GM08714 (cell line): ENCODE data around the gene NXPE4.
"Not testable (repeated sequence)": the region's sequence is repeated elsewhere in the genome, so short reads cannot be mapped to it uniquely, and the experiment has no call there.

Experiments used
- H3K4me3 ChIP-seq: fragments of 200-500 bp; sonication (Bioruptor generic); 2 replicates; pipeline ENCODE4 v1.5.1; 2014; ENCODE audit warnings: mild to moderate bottlenecking, low read length, inconsistent platforms
- ZNF274 ChIP-seq: IDR thresholded peaks from 2 replicates; pipeline ENCODE4 v1.6.1; 2012; ENCODE audit warnings: mild to moderate bottlenecking, low read depth, low read length

NXPE4 gene

DNA sequence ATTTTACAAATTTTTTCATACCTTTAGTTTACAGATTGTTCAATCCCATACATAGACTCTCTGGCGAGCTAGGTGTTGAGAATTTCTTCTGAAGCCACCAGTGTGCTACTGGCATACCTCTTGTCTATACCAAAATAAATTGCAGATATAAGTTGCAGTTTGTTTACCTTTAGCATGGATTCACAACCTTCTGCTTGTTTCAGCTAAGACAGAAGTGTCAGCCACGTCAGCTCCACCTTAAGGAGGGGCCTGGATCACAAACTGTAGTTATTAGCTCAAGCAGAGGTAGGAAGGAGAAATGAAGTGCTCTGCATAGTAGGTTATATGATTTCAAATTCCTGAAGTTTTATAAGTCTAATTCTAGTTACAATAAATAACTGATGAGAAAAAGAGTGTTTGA lies at the start of gene NXPE4:
Gene NXPE4 (minus strand): TSS at position 216 of the 400 bp plus-strand sequence. CDS start 1,027 bp downstream, outside the sequence.
- H3K4me3 ChIP-seq: no peak within 1 kb of the TSS
- TF ChIP-seq ZNF274: no peak

DNA sequence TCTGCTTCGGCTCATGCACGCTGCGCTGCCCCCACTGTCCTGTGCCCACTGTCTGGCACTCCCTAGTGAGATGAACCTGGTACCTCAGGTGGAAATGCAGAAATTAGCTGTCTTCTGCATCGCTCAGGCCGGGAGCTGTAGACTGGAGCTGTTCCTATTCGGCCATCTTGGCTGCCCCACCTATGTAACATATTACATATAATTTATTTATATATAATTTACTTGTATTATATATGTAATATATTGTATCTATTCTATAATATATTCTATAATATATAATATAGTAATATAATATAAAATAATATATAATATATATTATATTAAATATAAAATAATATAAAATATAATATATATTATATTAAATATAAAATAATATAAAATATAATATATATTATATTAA lies 43.9 kb upstream of the NXPE4 start:
- H3K4me3 ChIP-seq: not testable (repeated sequence)

DNA sequence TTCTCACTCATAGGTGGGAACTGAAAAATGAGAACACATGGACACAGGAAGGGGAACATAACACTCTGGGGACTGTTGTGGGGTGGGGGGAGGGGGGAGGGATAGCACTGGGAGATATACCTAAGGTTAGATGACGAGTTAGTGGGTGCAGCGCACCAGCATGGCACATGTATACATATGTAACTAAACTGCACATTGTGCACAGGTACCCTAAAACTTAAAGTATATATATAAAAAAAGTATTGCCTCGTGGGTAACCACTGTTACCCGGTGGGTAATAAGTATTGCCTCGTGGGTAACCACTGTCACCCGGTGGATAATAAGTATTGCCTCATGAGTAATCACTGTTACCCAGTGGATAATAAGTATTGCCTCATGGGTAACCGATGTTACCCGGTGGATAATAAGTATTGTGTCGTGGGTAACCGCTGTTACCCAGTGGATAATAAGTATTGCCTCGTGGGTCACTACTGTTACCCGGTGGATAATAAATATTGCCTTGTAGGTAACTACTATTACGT lies 35.9 kb upstream of the NXPE4 start:
- not testable (repeated sequence) for H3K4me3 ChIP-seq

DNA sequence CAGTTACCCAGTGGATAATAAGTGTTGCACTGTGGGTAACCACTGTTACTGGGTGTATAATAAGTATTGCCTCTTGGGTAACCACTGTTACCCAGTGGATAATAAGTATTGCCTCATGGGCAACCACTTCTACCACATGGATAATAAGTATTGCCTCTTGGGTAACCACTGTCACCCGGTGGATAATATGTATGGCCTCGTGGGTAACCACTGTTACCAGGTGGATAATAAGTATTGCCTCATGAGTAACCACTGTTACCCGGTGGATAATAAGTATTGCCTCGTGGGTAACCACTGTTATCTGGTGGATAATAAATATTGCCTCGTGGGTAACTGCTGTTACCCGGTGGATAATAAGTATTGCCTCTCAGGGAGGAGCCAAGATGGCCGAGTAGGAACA lies 29.7 kb upstream of the NXPE4 start:
- no peak overlapping the region for H3K4me3 ChIP-seq
- no peak for TF ChIP-seq ZNF274

DNA sequence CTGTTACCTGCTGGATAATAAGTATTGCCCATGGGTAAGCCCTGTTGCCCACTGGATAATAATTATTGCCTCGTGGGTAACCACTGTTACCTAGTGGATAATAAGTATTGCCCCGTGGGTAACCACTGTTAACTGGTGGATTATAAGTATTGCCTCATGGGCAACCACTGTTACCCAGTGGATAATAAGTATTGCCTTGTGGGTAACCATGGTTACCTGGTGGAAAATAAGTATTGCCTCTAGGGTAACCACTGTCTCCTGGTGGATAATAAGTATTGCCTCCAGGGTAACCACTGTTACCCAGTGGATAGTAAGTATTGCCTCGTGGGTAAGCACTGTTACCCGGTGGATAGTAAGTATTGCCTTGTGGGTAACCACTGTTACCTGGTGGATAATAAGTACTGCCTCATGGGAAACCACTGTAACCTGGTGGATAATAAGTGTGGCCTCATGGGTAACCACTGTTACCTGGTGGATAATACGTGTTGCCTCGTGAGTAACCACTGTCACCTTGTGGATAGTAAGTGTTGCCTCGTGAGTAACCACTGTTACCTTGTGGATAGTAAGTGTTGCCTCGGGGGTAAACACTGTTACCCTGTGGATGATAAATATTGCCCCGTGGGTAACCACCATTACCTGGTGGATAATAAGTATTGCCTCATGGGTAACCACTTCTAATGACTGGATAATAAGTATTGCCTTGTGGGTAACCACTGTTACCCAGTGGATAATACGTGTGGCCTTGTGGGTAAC lies 29.0 kb upstream of the NXPE4 start:
- TF ChIP-seq ZNF274: no peak

DNA sequence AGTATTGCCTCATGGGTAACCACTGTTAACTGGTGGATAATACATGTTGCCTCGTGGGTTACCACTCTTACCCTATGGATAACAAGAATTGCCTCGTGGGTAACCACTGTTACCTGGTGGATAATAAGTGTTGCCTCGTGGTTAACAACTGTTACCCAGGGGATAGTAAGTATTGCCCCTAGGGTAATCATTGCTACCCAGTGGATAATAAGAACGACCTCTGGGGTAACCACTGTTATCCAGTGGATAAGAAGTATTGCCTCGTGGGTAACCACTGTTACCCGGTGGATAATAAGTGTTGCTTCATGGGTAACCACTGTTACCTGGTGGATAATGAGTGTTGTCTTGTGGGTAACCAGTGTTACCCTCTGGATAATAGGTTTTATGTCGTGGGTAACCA lies 28.1 kb upstream of the NXPE4 start:
- no peak for TF ChIP-seq ZNF274
- no peak overlapping the region for H3K4me3 ChIP-seq

More for the DNA sequence above, 29.0 kb upstream of the NXPE4 start:
- no peak overlapping the region for H3K4me3 ChIP-seq

DNA sequence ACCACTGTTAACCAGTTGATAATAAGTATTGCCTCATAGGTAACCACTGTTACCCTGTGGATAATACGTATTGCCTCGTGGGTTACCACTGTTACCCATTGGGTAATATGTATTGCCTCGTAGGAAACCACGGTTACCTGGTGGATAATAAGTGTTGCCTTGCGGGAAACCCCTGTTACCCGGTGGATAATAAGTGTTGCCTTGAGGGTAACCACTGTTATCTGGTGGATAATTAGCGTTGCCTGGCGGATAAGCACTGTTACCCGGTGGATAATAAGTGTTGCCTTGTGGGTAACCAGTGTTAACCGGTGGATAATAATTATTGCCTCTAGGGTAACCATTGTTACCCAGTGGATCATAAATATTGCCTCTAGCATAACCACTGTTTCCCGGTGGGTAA lies 27.3 kb upstream of the NXPE4 start:
- H3K4me3 ChIP-seq: no peak overlapping the region
- TF ChIP-seq ZNF274: no peak

DNA sequence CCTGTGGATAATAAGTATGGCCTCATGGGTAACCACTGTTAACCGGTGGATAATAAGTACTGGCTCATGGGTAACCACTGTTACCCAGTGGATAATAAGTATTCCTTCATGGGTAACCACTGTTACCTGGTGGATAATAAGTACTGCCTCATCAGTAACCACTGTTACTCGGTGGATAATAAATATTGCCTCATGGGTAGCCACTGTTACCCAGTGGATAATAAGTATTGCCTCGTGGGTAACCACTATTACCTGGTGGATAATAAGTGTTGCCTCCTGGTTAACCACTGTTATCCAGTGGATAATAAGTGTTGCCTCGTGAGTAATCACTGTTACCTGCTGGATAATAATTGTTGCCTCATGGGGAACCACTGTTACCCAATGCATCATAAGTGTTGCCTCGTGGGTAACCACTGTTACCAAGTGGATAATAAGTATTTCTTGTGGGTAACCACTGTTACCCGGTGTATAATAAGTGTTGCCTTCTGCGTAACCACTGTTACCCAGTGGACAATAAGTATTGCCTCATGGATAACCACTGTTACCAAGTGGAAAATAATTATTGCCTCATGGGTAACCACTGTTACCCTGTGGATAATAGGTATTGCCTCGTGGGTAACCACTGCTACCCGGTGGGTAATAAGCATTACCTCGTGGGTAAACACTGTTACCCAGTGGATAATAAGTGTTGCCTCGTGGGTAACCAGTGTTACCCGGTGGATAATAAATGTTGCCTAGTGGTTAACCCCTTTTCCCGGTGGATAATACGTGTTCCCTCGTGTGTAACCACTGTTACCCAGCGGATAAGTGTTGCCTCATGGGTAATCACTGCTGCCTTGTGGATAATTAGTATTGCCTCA lies 26.6 kb upstream of the NXPE4 start:
- no peak for TF ChIP-seq ZNF274
- H3K4me3 ChIP-seq: no peak overlapping the region

DNA sequence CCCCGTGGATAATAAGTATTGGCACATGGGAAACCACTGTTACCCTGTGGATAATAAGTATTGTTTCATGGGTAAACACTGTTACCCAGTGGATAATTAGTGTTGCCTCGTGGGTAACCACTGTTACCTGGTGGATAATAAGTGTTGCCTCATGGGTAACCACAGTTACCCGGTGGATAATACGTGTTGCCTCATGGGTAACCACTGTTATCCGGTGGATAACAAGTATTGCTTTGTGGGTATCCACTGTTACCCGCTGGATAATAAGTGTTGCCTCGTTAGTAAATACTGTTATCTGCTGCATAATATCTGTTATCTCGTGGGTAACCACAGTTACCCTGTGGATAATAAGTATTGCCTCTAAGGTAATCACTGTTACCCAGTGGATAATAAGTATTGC lies 25.5 kb upstream of the NXPE4 start:
- no peak overlapping the region for H3K4me3 ChIP-seq
- no peak for TF ChIP-seq ZNF274

DNA sequence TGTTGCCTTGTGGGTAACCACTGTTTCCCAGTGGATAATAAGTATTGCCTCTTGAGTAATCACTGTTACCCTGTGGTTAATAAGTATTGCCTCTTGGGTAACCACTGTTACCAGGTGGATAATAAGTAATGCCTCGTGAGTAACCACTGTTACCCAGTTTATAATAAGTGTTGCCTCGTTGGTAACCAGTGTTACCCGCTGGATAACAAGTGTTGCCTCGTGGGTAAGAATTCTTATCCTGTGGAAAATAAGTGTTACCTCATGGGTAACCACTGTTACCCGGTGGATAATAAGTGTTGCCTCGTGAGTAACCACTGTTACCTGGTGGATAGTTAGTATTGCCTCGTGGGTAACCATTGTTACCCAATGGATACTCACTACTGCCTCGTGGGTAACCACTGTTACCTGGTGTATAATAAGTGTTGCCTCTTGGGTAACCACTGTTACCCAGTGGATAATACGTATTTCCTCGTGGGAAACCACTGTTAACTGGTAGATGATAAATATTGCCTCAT lies 24.1 kb upstream of the NXPE4 start:
- TF ChIP-seq ZNF274: no peak
- H3K4me3 ChIP-seq: no peak overlapping the region

DNA sequence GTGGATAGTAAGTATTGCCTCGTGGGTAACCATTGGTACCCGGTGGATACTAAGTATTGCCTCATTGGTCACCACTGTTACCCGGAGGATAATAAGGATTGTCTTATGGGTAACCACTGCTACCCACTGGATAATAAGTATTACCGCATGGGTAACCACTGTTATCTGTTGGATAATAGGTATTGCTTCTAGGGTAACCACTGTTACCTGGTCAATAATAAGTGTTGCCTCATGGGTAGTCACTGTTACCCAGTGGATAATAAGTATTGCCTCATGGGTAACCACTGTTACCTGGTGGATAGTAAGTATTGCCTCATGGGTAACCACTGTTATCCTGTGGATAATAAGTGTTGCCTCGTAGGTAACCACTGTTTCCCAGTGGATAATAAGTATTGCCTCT lies 22.6 kb upstream of the NXPE4 start:
- no peak for TF ChIP-seq ZNF274
- H3K4me3 ChIP-seq: no peak overlapping the region

DNA sequence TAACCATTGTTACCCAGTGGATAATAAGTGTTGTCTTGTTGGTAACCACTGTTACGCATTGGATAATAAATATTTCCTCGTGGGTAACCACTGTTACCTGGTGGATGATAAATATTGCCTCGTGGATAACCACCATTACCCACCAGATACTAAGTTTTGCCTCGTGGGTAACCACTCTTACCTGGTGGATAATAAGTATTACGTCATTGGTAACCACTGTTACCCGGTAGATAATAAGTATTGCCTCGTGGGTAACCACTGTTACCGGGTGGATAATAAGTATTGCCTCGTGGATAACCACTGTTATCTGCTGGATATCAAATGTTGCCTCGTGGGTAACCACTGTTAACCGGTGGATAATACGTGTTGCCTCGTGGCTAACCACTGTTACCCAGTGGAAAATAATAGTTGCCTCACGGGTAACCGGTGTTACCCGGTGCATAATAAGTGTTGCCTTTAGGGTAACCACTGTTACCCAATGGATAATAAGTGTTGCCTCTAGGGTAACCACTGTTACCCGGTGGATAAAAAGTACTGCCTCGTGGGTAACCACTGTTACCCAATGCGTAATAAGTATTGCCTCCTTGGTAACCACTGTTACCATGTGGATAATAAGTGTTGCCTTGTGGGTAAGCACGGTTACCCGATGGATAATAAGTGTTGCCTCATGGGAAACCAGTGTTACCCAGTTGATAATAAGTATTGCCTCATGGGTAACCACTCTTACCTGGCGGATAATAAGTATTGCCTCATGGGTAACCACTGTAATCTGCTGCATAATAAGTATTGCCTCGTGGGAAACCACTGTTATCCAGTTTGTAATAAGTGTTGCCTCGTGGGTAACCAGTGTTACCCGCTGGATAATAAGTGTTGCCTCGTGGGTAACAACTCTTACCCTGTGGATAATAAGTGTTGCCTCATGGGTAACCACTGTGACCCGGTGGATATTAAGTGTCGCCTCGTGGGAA lies 21.9 kb upstream of the NXPE4 start:
- TF ChIP-seq ZNF274: no peak

DNA sequence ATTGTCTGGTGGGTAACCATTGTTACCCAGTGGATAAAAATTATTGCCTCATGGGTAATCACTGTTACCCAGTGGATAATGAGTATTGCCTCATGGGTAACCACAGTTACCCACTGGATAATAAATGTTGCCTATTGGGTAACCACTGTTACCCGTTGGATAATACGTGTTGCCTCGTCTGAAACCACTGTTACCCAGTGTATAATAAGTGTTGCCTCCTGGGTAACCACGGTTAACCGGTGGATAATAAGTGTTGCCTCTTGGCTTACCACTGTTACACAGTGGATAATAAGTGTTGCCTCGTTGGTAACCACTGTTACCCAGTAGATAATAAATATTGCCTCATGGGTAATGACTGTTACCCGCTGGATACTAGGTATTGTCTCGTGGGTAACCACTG lies 20.9 kb upstream of the NXPE4 start:
- no peak for TF ChIP-seq ZNF274
- H3K4me3 ChIP-seq: no peak overlapping the region

More for the DNA sequence above, 21.9 kb upstream of the NXPE4 start:
- H3K4me3 ChIP-seq: no peak overlapping the region
